SK-N-SH treated with all-trans-retinoic acid at 6 μM for 48 hours (cell line): Measurements from ENCODE around the gene OCA2.
"Not testable (repeated sequence)": the region's sequence is repeated elsewhere in the genome, so short reads cannot be mapped to it uniquely, and the experiment has no call there.

Experiments used
- ATAC-seq: fragments of 200-7000 bp; cut with Tn5 transposase; 3 replicates; pipeline ENCODE4 v1.9.1; 2020; ENCODE audit warnings: mild to moderate bottlenecking, moderate library complexity
- ARNTL ChIP-seq: fragments of 450-650 bp; formaldehyde crosslinking; IDR thresholded peaks from 2 replicates; pipeline ENCODE4 v1.5.0; 2020; ENCODE audit warnings: low read depth, mild to moderate bottlenecking, moderate library complexity, borderline replicate concordance
- BACH2 ChIP-seq: fragments of 250-450 bp; sonication (Bioruptor Pico); IDR thresholded peaks from 2 replicates; pipeline ENCODE4 v1.9.0; 2021; ENCODE audit warnings: mild to moderate bottlenecking, borderline replicate concordance
- CSDC2 ChIP-seq: fragments of 250-450 bp; sonication (Bioruptor Pico); IDR thresholded peaks from 2 replicates; pipeline ENCODE4 v1.5.0; 2020; ENCODE audit warnings: mild to moderate bottlenecking, moderate library complexity
- ESRRG ChIP-seq: fragments of 250-450 bp; sonication (Bioruptor Pico); IDR thresholded peaks from 2 replicates; pipeline ENCODE4 v1.6.1; 2021; ENCODE audit warnings: mild to moderate bottlenecking
- GLIS3 ChIP-seq: fragments of 250-450 bp; sonication (Bioruptor Pico); IDR thresholded peaks from 2 replicates; pipeline ENCODE4 v1.5.0; 2020; ENCODE audit warnings: mild to moderate bottlenecking, moderate library complexity
- OSR1 ChIP-seq: fragments of 250-450 bp; sonication (Bioruptor Pico); IDR thresholded peaks from 2 replicates; pipeline ENCODE4 v1.8.0; 2022; ENCODE audit warnings: moderate library complexity, mild to moderate bottlenecking, inconsistent platforms
- RARB ChIP-seq: fragments of 250-450 bp; sonication (Bioruptor Pico); IDR thresholded peaks from 2 replicates; pipeline ENCODE4 v1.8.0; 2021; ENCODE audit warnings: mild to moderate bottlenecking, moderate library complexity
- SNAI2 ChIP-seq: fragments of 250-450 bp; sonication (Bioruptor Pico); IDR thresholded peaks from 2 replicates; pipeline ENCODE4 v1.5.0; 2020; ENCODE audit warnings: mild to moderate bottlenecking, moderate library complexity
- TCF4 ChIP-seq: fragments of 250-450 bp; sonication (Bioruptor Pico); IDR thresholded peaks from 2 replicates; pipeline ENCODE4 v1.8.0; 2021; ENCODE audit warnings: mild to moderate bottlenecking, moderate library complexity, borderline replicate concordance
- TOX ChIP-seq: fragments of 250-450 bp; sonication (Bioruptor Pico); IDR thresholded peaks from 2 replicates; pipeline ENCODE4 v1.8.0; 2021; ENCODE audit warnings: mild to moderate bottlenecking, moderate library complexity, borderline replicate concordance
- ZC3H10 ChIP-seq: fragments of 250-450 bp; sonication (Bioruptor Pico); IDR thresholded peaks from 2 replicates; pipeline ENCODE4 v1.5.1; 2021; ENCODE audit warnings: mild to moderate bottlenecking, moderate library complexity
- ZFP3 ChIP-seq: fragments of 250-450 bp; sonication (Bioruptor Pico); IDR thresholded peaks from 2 replicates; pipeline ENCODE4 v1.5.0; 2020; ENCODE audit warnings: mild to moderate bottlenecking, moderate library complexity
- ZNF565 ChIP-seq: fragments of 450-650 bp; formaldehyde crosslinking; conservative IDR thresholded peaks from 2 replicates; pipeline ENCODE4 v1.5.0; 2020; ENCODE audit warnings: low read depth, mild to moderate bottlenecking, moderate library complexity
- ZNF70 ChIP-seq: fragments of 450-650 bp; formaldehyde crosslinking; IDR thresholded peaks from 2 replicates; pipeline ENCODE4 v1.5.0; 2020; ENCODE audit warnings: mild to moderate bottlenecking, moderate library complexity
- ZNF8 ChIP-seq: fragments of 450-650 bp; formaldehyde crosslinking; IDR thresholded peaks from 2 replicates; pipeline ENCODE4 v1.5.0; 2020; ENCODE audit warnings: mild to moderate bottlenecking, moderate library complexity
- TF ChIP-seq, protein P1 (sequence below): fragments of 250-450 bp; sonication (Bioruptor Pico); IDR thresholded peaks from 2 replicates; pipeline ENCODE4 v1.5.1; 2021; ENCODE audit warnings: mild to moderate bottlenecking, moderate library complexity
- TF ChIP-seq, protein P2 (sequence below): fragments of 250-450 bp; sonication (Bioruptor Pico); IDR thresholded peaks from 2 replicates; pipeline ENCODE4 v1.8.0; 2021; ENCODE audit warnings: low read depth, mild to moderate bottlenecking, moderate library complexity, borderline replicate concordance
- TF ChIP-seq, protein P3 (sequence below): fragments of 250-450 bp; sonication (Bioruptor Pico); IDR thresholded peaks from 2 replicates; pipeline ENCODE4 v1.5.1; 2020; ENCODE audit warnings: low read depth, mild to moderate bottlenecking, moderate library complexity
- TF ChIP-seq, protein P4 (sequence below): fragments of 250-450 bp; sonication (Bioruptor Pico); IDR thresholded peaks from 2 replicates; pipeline ENCODE4 v1.8.0; 2020; ENCODE audit warnings: mild to moderate bottlenecking, moderate library complexity, borderline replicate concordance
- TF ChIP-seq, protein P5 (sequence below): fragments of 250-450 bp; sonication (Bioruptor Pico); IDR thresholded peaks from 2 replicates; pipeline ENCODE4 v1.5.0; 2020; ENCODE audit warnings: mild to moderate bottlenecking, moderate library complexity

OCA2 gene

DNA sequence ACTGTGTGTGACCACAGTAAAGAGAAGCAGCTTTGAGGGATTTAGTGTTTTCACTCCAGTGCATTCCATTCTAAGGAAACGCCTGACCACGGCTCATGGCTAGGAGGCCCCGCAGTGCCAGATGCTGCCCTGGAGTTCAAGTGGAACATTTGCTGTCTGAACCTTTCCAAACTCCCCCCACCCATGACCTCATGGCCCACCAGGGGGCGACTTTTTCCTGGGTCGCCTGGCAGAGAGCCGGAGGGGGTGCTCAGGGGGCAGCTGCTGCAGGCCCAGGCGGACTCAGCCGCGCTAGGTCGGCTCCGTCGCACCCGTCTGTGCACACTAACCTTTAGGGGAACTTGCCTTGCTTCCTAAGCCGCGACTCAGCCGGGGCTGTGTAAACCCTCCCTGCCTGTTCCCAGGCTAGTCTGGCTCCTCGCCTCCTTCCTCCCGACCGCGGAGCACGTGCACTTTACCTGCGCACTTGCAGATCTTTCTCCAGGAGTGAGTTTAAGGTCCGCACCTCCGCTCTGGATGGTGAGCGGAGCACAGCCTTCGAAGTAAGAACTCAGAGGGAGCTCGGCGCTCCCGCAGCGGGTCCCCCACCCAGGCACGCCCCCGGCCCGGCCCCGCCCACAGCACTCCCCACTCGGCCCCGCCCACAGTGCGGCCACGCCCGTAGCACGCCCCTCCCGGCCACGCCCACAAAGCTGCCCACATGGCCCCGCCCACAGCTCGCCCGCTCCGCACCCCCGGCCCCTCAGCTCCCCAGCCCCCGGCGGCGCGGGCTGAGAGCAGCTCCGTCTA, at the start of gene OCA2:
Gene OCA2 (minus strand): TSS at position 550 of the 789 bp plus-strand sequence. CDS start 17,441 bp downstream, outside the sequence.
- ATAC-seq = peak; percentile 37

DNA sequence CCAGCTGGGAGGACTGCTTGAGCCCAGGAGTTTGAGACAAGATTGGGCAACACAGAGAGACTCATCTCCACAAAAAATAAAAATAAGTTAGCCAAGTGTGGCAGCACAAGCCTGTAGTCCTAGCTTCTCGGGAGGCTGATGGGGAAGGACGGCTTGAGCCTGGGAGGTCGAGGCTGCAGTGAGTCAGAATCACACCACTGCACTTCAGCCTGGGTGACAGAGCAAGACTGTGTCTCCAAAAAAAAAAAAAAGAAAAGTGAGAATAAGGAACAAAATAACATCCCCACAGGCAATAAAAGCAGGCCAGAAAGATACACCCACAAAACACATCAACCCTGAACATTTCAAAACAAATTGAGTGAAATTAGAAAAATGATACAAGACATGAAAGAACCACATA, 48.7 kb upstream of the OCA2 start:
- ATAC-seq = no peak
- TF ChIP-seq TCF4 (no peak), ZFP3 (CRISPR knock-in tag) (no peak), ZNF8 (CRISPR knock-in tag) (no peak), ARNTL (CRISPR knock-in tag) (no peak), SNAI2 (CRISPR knock-in tag) (no peak), TOX (CRISPR knock-in tag) (no peak), OSR1 (CRISPR knock-in tag) (no peak), GLIS3 (CRISPR knock-in tag) (no peak), ZC3H10 (no peak), CSDC2 (CRISPR knock-in tag) (no peak), ZNF565 (CRISPR knock-in tag) (no peak), BACH2 (CRISPR knock-in tag) (no peak), RARB (CRISPR knock-in tag) (no peak), ESRRG (no peak), ZNF70 (CRISPR knock-in tag) (no peak)
- TF ChIP-seq, protein P1, sequence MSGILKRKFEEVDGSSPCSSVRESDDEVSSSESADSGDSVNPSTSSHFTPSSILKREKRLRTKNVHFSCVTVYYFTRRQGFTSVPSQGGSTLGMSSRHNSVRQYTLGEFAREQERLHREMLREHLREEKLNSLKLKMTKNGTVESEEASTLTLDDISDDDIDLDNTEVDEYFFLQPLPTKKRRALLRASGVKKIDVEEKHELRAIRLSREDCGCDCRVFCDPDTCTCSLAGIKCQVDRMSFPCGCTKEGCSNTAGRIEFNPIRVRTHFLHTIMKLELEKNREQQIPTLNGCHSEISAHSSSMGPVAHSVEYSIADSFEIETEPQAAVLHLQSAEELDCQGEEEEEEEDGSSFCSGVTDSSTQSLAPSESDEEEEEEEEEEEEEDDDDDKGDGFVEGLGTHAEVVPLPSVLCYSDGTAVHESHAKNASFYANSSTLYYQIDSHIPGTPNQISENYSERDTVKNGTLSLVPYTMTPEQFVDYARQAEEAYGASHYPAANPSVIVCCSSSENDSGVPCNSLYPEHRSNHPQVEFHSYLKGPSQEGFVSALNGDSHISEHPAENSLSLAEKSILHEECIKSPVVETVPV (CRISPR knock-in tag) = no peak
- TF ChIP-seq, protein P2, sequence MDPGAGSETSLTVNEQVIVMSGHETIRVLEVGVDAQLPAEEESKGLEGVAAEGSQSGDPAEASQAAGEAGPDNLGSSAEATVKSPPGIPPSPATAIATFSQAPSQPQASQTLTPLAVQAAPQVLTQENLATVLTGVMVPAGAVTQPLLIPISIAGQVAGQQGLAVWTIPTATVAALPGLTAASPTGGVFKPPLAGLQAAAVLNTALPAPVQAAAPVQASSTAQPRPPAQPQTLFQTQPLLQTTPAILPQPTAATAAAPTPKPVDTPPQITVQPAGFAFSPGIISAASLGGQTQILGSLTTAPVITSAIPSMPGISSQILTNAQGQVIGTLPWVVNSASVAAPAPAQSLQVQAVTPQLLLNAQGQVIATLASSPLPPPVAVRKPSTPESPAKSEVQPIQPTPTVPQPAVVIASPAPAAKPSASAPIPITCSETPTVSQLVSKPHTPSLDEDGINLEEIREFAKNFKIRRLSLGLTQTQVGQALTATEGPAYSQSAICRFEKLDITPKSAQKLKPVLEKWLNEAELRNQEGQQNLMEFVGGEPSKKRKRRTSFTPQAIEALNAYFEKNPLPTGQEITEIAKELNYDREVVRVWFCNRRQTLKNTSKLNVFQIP = no peak
- TF ChIP-seq, protein P3, sequence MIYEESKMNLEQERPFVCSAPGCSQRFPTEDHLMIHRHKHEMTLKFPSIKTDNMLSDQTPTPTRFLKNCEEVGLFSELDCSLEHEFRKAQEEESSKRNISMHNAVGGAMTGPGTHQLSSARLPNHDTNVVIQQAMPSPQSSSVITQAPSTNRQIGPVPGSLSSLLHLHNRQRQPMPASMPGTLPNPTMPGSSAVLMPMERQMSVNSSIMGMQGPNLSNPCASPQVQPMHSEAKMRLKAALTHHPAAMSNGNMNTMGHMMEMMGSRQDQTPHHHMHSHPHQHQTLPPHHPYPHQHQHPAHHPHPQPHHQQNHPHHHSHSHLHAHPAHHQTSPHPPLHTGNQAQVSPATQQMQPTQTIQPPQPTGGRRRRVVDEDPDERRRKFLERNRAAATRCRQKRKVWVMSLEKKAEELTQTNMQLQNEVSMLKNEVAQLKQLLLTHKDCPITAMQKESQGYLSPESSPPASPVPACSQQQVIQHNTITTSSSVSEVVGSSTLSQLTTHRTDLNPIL (CRISPR knock-in tag) = no peak
- TF ChIP-seq, protein P4, sequence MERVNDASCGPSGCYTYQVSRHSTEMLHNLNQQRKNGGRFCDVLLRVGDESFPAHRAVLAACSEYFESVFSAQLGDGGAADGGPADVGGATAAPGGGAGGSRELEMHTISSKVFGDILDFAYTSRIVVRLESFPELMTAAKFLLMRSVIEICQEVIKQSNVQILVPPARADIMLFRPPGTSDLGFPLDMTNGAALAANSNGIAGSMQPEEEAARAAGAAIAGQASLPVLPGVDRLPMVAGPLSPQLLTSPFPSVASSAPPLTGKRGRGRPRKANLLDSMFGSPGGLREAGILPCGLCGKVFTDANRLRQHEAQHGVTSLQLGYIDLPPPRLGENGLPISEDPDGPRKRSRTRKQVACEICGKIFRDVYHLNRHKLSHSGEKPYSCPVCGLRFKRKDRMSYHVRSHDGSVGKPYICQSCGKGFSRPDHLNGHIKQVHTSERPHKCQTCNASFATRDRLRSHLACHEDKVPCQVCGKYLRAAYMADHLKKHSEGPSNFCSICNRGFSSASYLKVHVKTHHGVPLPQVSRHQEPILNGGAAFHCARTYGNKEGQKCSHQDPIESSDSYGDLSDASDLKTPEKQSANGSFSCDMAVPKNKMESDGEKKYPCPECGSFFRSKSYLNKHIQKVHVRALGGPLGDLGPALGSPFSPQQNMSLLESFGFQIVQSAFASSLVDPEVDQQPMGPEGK = no peak
- TF ChIP-seq, protein P5, sequence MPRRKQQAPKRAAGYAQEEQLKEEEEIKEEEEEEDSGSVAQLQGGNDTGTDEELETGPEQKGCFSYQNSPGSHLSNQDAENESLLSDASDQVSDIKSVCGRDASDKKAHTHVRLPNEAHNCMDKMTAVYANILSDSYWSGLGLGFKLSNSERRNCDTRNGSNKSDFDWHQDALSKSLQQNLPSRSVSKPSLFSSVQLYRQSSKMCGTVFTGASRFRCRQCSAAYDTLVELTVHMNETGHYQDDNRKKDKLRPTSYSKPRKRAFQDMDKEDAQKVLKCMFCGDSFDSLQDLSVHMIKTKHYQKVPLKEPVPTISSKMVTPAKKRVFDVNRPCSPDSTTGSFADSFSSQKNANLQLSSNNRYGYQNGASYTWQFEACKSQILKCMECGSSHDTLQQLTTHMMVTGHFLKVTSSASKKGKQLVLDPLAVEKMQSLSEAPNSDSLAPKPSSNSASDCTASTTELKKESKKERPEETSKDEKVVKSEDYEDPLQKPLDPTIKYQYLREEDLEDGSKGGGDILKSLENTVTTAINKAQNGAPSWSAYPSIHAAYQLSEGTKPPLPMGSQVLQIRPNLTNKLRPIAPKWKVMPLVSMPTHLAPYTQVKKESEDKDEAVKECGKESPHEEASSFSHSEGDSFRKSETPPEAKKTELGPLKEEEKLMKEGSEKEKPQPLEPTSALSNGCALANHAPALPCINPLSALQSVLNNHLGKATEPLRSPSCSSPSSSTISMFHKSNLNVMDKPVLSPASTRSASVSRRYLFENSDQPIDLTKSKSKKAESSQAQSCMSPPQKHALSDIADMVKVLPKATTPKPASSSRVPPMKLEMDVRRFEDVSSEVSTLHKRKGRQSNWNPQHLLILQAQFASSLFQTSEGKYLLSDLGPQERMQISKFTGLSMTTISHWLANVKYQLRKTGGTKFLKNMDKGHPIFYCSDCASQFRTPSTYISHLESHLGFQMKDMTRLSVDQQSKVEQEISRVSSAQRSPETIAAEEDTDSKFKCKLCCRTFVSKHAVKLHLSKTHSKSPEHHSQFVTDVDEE (CRISPR knock-in tag) = no peak

More for the DNA sequence above, at the start of gene OCA2:
- TF ChIP-seq CSDC2 (CRISPR knock-in tag) = no peak
- no peak for TF ChIP-seq RARB (CRISPR knock-in tag)

DNA sequence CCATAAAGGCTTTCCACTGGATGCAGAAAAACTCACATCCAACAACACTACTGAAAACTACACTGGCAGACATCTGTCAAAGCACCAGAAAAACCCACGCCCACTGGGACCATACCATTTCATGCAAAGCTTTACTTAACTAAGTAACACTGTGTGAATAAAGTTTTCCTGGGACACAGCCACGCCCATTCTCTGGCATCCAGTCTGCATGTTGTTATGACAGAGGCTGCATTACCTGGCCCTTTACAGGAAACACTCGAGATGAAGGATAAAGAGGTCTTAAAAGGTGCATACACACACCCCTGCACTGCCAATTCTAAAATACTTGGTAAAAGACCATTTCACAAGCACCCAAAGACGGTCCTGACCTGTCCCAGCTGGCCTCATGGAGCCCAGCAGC, 46.3 kb upstream of the OCA2 start:
- ATAC-seq = not testable (repeated sequence)

DNA sequence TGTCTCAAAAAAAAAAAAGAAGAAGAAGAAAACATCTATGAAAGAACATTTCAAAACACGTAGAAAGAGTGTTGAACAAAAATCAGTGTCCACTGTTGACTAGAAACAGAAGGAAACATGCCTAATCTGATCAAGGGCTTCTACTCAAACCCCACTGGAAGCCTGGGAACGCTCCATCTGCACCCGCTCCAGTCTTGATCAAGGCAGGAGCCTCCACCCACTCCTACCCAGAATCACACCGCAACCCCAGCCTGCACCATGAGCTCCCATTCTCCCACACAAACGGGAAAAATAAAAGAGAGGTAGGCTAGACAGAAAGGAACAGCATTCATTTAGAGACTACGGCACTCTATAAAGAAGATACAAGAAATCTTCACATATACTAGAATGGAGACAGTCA, 40.9 kb upstream of the OCA2 start:
- ATAC-seq = no peak

More for the DNA sequence above, 40.9 kb upstream of the OCA2 start:
- TF ChIP-seq ZNF8 (CRISPR knock-in tag) = no peak
- TF ChIP-seq ZFP3 (CRISPR knock-in tag) = no peak
- TF ChIP-seq GLIS3 (CRISPR knock-in tag) = no peak
- TF ChIP-seq, protein P2 = no peak
- TF ChIP-seq RARB (CRISPR knock-in tag) = no peak
- TF ChIP-seq, protein P3 (CRISPR knock-in tag) = no peak
- TF ChIP-seq ZNF70 (CRISPR knock-in tag) = no peak
- TF ChIP-seq TCF4 = no peak
- no peak for TF ChIP-seq ESRRG
- no peak for TF ChIP-seq OSR1 (CRISPR knock-in tag)
- TF ChIP-seq ZC3H10 = no peak
- TF ChIP-seq, protein P1 (CRISPR knock-in tag) = no peak
- TF ChIP-seq, all 23 proteins: peak for 0
